Measurements from ENCODE around the gene MYL2.

The MYL2 gene

GRCh38 chr12:110929818-110930217 lies 9.4 kb upstream of the MYL2 start:
- no peak for DNase-seq

- no peak for DNase-seq
Observed at GRCh38 chr12:110928700-110929099, 8.3 kb upstream of the MYL2 start.

- no peak for DNase-seq
Observed at GRCh38 chr12:110927546-110927945, 7.2 kb upstream of the MYL2 start.

GRCh38 chr12:110923692-110924334 lies 3.4 kb upstream of the MYL2 start:
- DNase-seq = no peak

GRCh38 chr12:110923192-110923591 lies 2.8 kb upstream of the MYL2 start:
- no peak for DNase-seq

GRCh38 chr12:110922652-110923051 lies 2.3 kb upstream of the MYL2 start:
- no peak for DNase-seq

- no peak for DNase-seq
Observed at GRCh38 chr12:110921262-110921661, 883 bp upstream of the MYL2 start.

- no peak for DNase-seq
Observed at GRCh38 chr12:110919720-110920119, 659 bp downstream of the MYL2 start.

- no peak for DNase-seq
Observed at GRCh38 chr12:110917961-110918360, 2.4 kb downstream of the MYL2 start.

- DNase-seq = no peak
Observed at GRCh38 chr12:110917467-110917866, 2.9 kb downstream of the MYL2 start.

- DNase-seq = no peak
Observed at GRCh38 chr12:110916295-110916875, 4.0 kb downstream of the MYL2 start.

GRCh38 chr12:110913119-110914056 lies 7.0 kb downstream of the MYL2 start:
- DNase-seq = no peak

- no peak for DNase-seq
Observed at GRCh38 chr12:110912263-110912662, 8.1 kb downstream of the MYL2 start.

GRCh38 chr12:110908377-110909152 lies 11.8 kb downstream of the MYL2 start:
- no peak for DNase-seq

GRCh38 chr12:110907583-110907982 lies 12.8 kb downstream of the MYL2 start:
- no peak for DNase-seq

GRCh38 chr12:110906985-110907384 lies 13.4 kb downstream of the MYL2 start:
- DNase-seq = no peak

- no peak for DNase-seq
Observed at GRCh38 chr12:110906516-110906915, 13.9 kb downstream of the MYL2 start.

- no peak for DNase-seq
Observed at GRCh38 chr12:110906083-110906482, 14.3 kb downstream of the MYL2 start.

GRCh38 chr12:110903511-110903910 lies 16.9 kb downstream of the MYL2 start:
- DNase-seq = no peak

- no peak for DNase-seq
Observed at GRCh38 chr12:110901401-110901800, 19.0 kb downstream of the MYL2 start.

GRCh38 chr12:110896559-110896958 lies 23.8 kb downstream of the MYL2 start:
- no peak for DNase-seq

- DNase-seq = no peak
Observed at GRCh38 chr12:110893956-110894355, 26.4 kb downstream of the MYL2 start.

- DNase-seq = no peak
Observed at GRCh38 chr12:110889361-110889760, 31.0 kb downstream of the MYL2 start.

All from NCI-H2107 (cell line).